ENCODE data around the gene POPDC3.

Gene POPDC3

DNA sequence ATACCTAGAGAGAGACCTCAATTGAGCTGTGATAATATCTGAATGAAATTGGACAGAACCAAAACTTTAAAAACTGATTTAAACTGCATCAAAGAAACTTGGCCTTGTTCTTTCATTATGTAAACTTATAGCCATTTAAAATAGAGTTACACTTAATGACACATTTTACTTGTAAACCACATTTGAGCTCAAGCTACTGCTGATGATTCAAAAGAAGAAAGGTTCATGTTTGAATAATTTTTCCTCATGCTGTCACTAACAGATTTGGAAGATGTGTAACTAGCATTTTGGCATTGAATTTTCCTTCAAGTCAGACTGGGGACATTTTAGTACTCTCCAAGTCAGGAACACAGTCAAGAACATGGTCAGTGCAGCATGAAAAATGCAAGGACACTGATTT, 26.9 kb downstream of the POPDC3 start:
- H3K4me3 ChIP-seq (ENCODE audit: low read depth, low read length), result no peak overlapping the region
- TF ChIP-seq, protein P1, sequence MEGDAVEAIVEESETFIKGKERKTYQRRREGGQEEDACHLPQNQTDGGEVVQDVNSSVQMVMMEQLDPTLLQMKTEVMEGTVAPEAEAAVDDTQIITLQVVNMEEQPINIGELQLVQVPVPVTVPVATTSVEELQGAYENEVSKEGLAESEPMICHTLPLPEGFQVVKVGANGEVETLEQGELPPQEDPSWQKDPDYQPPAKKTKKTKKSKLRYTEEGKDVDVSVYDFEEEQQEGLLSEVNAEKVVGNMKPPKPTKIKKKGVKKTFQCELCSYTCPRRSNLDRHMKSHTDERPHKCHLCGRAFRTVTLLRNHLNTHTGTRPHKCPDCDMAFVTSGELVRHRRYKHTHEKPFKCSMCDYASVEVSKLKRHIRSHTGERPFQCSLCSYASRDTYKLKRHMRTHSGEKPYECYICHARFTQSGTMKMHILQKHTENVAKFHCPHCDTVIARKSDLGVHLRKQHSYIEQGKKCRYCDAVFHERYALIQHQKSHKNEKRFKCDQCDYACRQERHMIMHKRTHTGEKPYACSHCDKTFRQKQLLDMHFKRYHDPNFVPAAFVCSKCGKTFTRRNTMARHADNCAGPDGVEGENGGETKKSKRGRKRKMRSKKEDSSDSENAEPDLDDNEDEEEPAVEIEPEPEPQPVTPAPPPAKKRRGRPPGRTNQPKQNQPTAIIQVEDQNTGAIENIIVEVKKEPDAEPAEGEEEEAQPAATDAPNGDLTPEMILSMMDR (IDR thresholded peaks at IDR 0.05), result no peak
- no peaks in the 10 kb centered on the region for H3K36me3 ChIP-seq (ENCODE audit: control insufficient read depth, insufficient read depth, low read length)
- H3K9me3 ChIP-seq (ENCODE audit: control insufficient read depth, low read length), result no peaks in the 10 kb centered on the region
- no peaks in the 10 kb centered on the region for H3K27me3 ChIP-seq (ENCODE audit: control insufficient read depth, insufficient read depth, low read length)
- H3K4me2 ChIP-seq (ENCODE audit: low read length), result no peak overlapping the region
- no peak overlapping the region for H2AFZ ChIP-seq
- H3K4me1 ChIP-seq, result no peaks in the 10 kb centered on the region
- H3K27ac ChIP-seq, result no peak overlapping the region
- no peak overlapping the region for H3K9ac ChIP-seq
- H3K79me2 ChIP-seq, result no peaks in the 10 kb centered on the region

- H2AFZ ChIP-seq, result no peak overlapping the region
- H3K27ac ChIP-seq, result no peak overlapping the region
- no peaks in the 10 kb centered on the region for H3K9me3 ChIP-seq (ENCODE audit: control insufficient read depth, low read length)
- H3K27me3 ChIP-seq (ENCODE audit: control insufficient read depth, insufficient read depth, low read length), result no peaks in the 10 kb centered on the region
- H3K4me3 ChIP-seq (ENCODE audit: low read depth, low read length), result no peak overlapping the region
- no peaks in the 10 kb centered on the region for H3K4me1 ChIP-seq
- TF ChIP-seq, protein P1 (IDR thresholded peaks at IDR 0.05), result no peak
- H3K9ac ChIP-seq, result no peak overlapping the region
- no peak overlapping the region for H3K4me2 ChIP-seq (ENCODE audit: low read length)
- H3K36me3 ChIP-seq (ENCODE audit: control insufficient read depth, insufficient read depth, low read length), result no peaks in the 10 kb centered on the region
- H3K79me2 ChIP-seq, result no peaks in the 10 kb centered on the region
Observed at GRCh38 chr6:105151644-105152043, 28.2 kb downstream of the POPDC3 start.

DNA sequence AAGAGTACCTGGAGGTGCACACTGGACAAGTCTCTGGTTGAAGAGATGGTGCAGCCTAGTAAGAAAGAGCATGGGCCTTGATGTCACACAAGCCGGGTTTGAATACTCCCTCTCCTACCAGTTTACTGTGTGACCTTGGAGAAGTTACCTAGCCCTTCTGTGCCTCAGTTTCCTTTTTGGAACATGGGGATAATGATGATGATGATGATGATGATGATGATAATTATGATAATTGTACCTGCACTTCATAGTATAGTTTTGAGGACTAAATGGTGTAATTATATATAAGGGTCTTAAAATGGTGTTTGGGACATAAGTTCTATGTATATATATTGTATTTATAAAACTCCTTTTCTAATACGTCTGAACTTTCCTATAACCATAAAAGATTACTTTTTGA, 41.7 kb downstream of the POPDC3 start:
- Histone ChIP-seq H3K27ac (no peak overlapping the region), H3K27me3 (ENCODE audit: control insufficient read depth, insufficient read depth, low read length) (no peaks in the 10 kb centered on the region), H3K79me2 (no peaks in the 10 kb centered on the region), H3K36me3 (ENCODE audit: control insufficient read depth, insufficient read depth, low read length) (no peaks in the 10 kb centered on the region), H3K9ac (no peak overlapping the region), H3K4me2 (ENCODE audit: low read length) (no peak overlapping the region), H3K4me3 (ENCODE audit: low read depth, low read length) (no peak overlapping the region), H3K9me3 (ENCODE audit: control insufficient read depth, low read length) (no peaks in the 10 kb centered on the region), H2AFZ (no peak overlapping the region), H3K4me1 (no peaks in the 10 kb centered on the region)
- TF ChIP-seq, protein P1 (IDR thresholded peaks at IDR 0.05), result no peak

DNA sequence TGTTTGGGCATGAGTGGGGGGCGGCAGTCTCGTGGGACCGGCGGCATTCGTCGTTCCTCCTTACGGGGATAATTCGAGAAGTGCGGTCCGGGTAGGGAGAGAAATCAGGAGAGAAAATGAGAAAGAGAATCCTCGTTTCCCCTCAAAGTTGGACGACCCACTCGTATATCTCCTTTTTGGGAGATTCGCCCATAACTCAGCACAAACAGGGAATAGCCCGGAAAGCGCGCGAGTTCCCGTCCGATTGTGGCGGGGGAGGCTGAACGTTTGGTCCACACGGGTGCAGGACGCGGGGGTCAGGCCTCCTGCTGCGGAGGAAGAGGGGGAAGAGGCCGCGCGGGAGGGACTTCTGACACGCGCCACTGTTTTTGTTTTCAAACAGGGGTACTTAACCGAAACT, 42.4 kb downstream of the POPDC3 start:
- H3K4me2 ChIP-seq (ENCODE audit: low read length), result peak overlapping the region; percentile 63

More for the DNA sequence above, 42.4 kb downstream of the POPDC3 start:
- Histone ChIP-seq H3K9ac (no peak overlapping the region), H3K36me3 (ENCODE audit: control insufficient read depth, insufficient read depth, low read length) (no peaks in the 10 kb centered on the region), H3K9me3 (ENCODE audit: control insufficient read depth, low read length) (no peaks in the 10 kb centered on the region), H3K79me2 (no peaks in the 10 kb centered on the region), H3K27me3 (ENCODE audit: control insufficient read depth, insufficient read depth, low read length) (no peaks in the 10 kb centered on the region), H3K4me1 (no peaks in the 10 kb centered on the region), H3K4me3 (ENCODE audit: low read depth, low read length) (peak overlapping the region; percentile 53), H2AFZ (peak overlapping the region; percentile 72), H3K27ac (no peak overlapping the region)
- TF ChIP-seq, protein P1 (IDR thresholded peaks at IDR 0.05), result no peak

Data from parathyroid adenoma (tissue), 2 donors.